GM11168 (cell line): ENCODE data around the gene SIPA1L3.

Experiments used
- in situ Hi-C: fragments of 300-500 bp; cut with MboI; formaldehyde crosslinking; loops from one replicate; pipeline ENCODE4 v1.12.0; 2022; ENCODE audit warnings: low sequenced_read_pairs; ENCODE audit not compliant: unreplicated experiment

Gene SIPA1L3

DNA sequence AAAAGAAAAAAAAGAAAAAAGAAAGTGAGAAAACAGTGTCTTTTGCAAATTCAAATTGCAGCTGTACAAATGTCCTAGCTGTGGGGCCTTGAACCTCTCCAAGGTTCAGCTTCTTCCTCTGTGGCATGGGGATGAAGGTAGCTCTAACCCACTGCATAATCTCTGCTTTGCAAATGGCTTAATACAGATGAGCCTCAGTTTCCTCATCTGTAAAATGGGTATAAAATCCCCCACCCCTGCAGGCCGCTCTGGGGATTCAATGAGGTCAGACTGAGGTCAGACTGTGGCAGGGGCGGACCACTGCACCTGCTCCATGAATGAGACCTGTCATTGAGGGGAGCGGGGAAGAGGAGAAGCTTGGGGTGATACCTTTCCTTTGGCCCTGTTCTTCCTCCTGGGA lies 311.2 kb downstream of the SIPA1L3 start:
- in situ Hi-C loops = no loop called here

- in situ Hi-C loops = no loop called here
Observed at GRCh38 chr19:38219221-38219620, 312.2 kb downstream of the SIPA1L3 start.

GRCh38 chr19:38221421-38221820 lies 314.4 kb downstream of the SIPA1L3 start:
- in situ Hi-C loops = no loop called here

DNA sequence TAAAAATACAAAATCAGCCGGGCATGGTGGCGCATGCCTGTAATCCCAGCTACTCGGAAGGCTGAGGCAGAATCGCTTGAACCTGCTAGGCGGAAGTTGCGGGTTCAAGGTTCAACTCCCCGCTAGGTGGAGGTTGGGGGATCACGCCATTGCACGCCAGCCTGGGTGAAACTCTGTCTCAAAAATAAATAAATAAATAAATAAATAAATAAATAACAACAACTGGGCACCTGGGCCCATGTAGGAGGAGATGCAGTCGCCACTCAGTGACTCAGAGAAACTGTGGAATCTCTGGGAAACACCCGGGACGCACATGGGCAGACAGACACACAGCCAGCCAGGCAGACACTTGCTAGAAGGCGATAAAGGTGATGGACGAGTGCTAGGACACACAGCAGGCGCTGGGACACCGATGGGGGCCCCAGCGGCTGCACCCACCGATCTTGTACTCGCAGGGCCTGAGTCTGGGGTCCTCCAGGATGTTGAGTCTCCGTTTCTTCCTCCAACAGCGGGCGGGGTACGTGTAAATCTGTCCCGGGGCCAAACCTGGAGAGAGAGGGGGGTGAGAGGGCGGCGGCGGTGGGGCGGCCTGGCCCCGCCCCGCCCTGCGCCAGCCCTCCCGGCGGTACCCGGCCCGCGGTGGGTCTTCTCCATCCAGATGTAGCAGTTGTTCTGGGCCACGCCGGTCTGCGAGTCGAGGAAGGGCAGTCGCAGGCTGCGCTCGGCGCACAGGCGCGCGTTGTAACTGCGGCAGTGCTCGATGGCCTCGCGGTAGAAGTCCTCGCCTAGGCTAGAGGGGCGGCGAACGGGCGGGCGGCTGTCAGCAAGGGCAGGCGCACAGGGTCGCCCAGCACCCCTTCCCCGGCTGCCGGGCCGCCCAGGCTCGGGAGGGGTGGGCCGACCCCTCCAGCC lies 315.2 kb downstream of the SIPA1L3 start:
- in situ Hi-C loops = no loop called here

DNA sequence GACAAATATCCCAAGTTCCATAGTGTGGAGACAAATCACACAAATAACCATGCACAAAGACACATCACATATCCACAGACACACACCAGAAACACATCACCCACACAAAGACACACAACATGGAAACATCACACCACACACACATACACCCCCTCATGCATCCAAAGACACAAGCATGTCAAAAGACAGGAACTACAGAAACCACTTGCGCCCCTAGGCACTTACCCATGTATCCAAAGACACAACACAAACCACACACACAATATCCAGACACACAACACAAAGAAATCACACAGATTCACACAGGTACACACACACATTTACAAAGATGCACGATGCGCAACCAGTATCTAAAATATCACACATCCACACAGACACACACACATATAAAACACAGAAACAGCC lies 316.1 kb downstream of the SIPA1L3 start:
- in situ Hi-C loops = no loop called here

DNA sequence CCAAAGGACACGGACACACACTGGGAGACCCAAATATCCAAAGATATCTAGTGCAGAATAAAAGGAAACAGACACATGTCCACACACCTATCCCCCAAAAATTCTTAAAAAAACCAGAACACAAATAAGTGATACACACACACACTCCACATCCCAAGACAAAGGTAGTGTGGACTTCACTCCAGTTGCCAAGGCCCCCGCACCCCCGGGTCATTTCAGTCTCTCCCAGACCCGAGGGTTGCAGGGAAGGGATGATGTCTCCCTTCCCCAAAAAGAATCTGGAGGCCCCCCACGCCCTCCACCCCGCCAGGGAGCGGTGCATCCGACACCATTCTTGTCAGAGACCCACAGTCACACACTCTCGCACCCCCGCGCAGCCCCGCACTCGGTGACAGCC lies 316.6 kb downstream of the SIPA1L3 start:
- in situ Hi-C loops = no loop called here

DNA sequence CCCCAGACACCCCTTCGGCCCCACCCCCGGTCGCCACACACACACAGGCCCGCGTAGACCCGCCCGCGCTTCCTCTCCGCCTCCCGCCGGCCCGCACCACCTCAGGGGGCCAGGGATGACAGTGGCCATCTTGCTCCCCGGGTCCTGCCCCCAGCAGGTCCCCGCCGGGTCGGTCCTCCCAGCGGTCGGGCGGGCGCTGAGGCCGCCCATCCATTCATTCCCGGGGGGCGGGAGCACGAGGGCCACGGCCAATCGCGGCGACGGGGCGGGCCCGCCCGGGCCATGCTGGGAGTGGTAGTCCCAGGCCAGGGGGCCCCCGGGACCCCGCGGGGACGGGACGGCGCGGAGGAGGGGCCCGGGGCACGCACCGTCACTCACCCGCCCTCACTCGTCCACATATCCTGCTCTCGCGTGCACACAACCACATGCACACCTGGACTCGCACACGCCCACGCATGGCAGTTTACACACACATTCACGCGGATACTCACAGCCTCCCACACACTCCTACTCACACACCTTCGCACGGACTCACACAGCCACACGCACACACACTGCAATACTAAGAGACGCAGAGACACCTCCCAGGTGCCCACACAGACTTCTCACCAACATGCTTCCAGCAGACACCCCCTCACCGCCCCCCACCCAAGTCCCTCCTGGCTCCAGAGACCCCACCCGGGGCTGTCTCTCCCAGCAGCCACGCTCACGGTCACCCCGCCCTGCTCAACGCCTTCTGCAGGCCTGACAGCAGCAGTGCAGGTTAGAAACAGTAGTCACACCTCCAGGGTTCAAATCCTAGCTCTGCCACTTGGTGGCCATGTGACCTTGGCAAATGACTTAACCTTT lies 317.2 kb downstream of the SIPA1L3 start, which contains the start of gene DPF1:
Gene DPF1 (minus strand): TSS at position 209 of the 849 bp plus-strand sequence. CDS start 80 bp downstream, at position 129.
- in situ Hi-C loops = no loop called here

DNA sequence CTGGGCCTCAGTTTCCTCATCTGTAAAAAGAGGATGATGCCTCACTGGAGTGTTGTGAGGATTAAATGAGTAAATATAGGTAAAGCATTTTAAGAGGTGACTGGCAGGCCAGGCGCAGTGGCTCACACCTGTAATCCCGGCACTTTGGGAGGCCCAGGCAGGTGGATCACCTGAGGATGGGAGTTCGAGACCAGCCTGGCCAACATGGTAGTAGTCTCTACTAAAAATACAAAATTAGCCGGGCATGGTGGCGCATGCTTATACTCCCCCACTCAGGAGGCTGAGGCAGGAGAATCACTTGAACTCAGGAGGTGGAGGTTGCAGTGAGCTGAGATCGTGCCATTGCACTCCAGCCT lies 317.8 kb downstream of the SIPA1L3 start:
- in situ Hi-C loops = loop anchor here (25.0 kb wide), 1 partner anchor 338 kb away; no protein-coding TSS in a partner anchor

DNA sequence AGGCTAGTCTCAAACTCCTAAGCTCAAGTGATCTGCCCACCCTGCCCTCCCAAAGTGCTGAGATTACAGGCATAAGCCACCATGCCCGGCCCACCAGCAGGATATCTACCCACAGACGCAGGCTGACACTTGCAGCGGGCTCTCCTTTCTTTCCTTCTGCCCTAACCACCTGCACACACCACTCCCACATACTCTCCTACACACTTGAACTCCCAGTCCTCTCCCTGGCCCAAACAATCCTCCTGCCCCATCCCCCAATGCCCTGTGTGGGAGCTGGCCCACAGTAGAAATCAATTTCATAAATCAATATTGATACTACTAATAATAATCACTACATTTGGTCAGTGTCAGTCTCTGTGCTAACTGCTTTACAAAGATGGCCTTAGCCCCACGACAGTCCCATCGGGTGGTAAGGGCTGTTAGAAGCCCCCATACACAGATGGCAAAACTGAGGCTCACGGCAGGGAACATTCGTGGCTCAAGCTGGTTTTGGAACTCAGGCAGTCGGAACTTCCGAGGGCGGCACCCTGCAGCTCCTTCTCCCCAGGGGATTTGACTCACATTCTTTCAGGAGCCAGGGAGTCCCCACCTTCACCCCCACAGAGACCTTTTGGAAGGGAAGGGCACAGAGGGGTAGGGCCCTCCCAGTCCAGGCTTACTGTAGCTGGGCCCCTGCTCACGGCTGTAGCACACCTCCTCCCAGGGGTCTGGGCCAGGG lies 320.4 kb downstream of the SIPA1L3 start:
- in situ Hi-C loops = loop anchor here (25.0 kb wide), 1 partner anchor 340 kb away; no protein-coding TSS in a partner anchor

GRCh38 chr19:38228005-38228377 lies 321.0 kb downstream of the SIPA1L3 start:
- in situ Hi-C loops = loop anchor here (25.0 kb wide), 1 partner anchor 341 kb away; no protein-coding TSS in a partner anchor

GRCh38 chr19:38228491-38229439 lies 321.8 kb downstream of the SIPA1L3 start:
- in situ Hi-C loops = loop anchor here (25.0 kb wide), 1 partner anchor 341 kb away; no protein-coding TSS in a partner anchor

DNA sequence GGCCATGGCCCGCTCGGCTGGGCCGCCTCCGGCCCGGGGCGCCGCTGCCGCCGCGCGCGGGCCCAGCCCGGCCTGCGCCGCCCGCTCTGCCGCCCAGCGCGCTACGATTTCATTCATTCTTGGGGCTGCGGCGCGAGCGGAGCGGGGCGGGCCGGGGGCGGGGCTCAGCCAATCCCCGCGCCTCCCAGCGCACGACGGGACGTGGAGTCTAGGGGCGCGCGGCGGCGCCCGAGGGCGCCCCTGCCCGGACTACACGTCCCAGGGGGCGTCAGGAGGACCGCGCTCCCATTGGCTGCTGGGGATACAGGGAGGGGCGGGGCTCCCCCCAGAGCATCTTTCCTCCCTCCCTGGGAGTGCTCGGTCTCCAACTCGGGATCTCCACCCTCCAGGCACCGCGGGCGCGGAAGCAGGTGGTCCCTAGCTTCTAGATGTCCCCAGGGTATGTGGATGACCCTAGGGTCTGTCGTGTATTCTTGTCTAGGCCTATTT lies 322.6 kb downstream of the SIPA1L3 start:
- in situ Hi-C loops = loop anchor here (25.0 kb wide), 1 partner anchor 342 kb away; no protein-coding TSS in a partner anchor

DNA sequence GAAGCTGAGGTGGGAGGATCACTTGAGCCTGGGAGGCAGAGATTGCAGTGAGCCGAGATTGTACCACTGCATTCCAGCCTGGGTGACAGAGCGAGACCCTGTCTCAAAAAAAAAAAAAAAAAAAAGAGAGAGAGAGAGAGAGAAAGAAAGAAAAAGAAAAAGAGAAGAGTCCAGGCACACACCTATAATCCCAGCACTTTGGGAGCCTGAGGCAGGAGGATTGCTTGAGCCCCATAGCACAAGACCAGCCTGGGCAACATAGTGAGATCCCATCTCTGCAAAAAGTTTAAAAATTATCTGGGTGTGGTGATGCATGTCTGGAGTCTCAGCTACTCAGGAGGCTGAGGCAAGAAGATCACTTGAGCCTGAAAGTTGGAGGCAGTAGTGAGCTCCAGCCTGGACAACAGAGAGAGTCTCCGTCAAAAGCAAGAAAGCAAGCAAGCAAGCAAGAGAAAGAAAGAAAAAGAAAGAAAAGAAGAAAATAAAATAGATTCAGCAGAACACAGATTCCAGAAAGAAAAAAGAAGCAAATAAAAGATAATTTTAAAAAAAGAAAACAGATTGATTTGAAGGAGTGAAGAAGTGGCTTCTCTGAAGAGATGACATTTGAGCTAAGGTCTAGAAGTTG lies 323.6 kb downstream of the SIPA1L3 start:
- in situ Hi-C loops = loop anchor here (25.0 kb wide), 1 partner anchor 343 kb away; no protein-coding TSS in a partner anchor

DNA sequence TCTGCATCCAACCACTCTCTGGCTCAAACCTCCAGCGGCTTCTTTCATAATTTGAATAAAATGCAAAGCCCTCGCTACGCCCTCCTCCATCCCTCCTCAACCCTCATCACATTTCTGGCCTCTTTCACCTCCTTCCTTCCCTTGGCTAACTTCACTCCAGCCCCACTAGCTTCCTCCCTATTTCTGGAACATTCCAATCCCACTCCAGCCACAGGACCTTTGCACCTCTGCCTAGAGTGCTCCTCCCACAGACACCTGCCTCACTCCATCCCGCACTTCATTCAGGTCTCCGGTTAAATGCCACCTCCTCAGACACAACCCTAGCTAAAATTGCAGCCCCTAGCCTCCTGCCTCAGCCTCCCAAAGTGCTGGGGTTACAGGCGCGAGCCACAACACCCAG lies 324.9 kb downstream of the SIPA1L3 start:
- in situ Hi-C loops = loop anchor here (25.0 kb wide), 1 partner anchor 345 kb away; no protein-coding TSS in a partner anchor

GRCh38 chr19:38233740-38234251 lies 326.8 kb downstream of the SIPA1L3 start:
- in situ Hi-C loops = loop anchor here (25.0 kb wide), 1 partner anchor 346 kb away; no protein-coding TSS in a partner anchor

- in situ Hi-C loops = loop anchor here (25.0 kb wide), 1 partner anchor 347 kb away; no protein-coding TSS in a partner anchor
Observed at GRCh38 chr19:38234615-38235014, 327.6 kb downstream of the SIPA1L3 start.

- in situ Hi-C loops = loop anchor here (5.0 to 25.0 kb wide), 2 partner anchors 92 to 353 kb away; no protein-coding TSS in a partner anchor
Observed at GRCh38 chr19:38239816-38240215, 332.8 kb downstream of the SIPA1L3 start.

DNA sequence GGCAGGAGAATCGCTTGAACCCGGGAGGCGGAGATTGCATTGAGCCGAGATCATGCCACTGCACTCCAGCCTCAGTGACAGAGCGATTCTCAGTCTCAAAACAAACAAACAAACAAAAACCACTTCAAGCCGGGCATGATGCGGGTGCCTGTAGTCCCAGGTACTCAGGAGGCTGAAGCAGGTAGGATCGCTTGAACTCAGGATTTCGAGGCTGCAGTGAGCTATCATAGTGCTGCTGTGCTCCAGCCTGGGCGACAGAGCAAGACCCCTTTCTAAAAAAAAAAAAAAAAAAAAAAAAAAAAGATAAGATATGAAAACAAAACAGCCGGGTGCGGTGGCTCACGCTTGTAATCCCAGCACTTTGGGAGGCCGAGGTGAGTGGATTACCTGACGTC lies 336.3 kb downstream of the SIPA1L3 start:
- in situ Hi-C loops = loop anchor here (5.0 to 25.0 kb wide), 2 partner anchors 89 to 356 kb away; no protein-coding TSS in a partner anchor
